HG03558 (cell line): ENCODE measurements around the gene CSAD.
"Not testable (repeated sequence)": the region's sequence is repeated elsewhere in the genome, so short reads cannot be mapped to it uniquely, and the experiment has no call there.

ENCODE experiments used
- ATAC-seq: cut with Tn5 transposase; IDR thresholded peaks from one replicate; pipeline ENCODE4 v1.9.1; 2021; ENCODE audit warnings: moderate number of reproducible peaks; ENCODE audit not compliant: unreplicated experiment; ENCODE audit errors: extremely low read depth

CSAD gene

GRCh38 chr12:53184828-53185227 lies 4.1 kb upstream of the CSAD start:
- no peak for ATAC-seq

- no peak for ATAC-seq
Observed at GRCh38 chr12:53182903-53183302, 2.2 kb upstream of the CSAD start.

DNA sequence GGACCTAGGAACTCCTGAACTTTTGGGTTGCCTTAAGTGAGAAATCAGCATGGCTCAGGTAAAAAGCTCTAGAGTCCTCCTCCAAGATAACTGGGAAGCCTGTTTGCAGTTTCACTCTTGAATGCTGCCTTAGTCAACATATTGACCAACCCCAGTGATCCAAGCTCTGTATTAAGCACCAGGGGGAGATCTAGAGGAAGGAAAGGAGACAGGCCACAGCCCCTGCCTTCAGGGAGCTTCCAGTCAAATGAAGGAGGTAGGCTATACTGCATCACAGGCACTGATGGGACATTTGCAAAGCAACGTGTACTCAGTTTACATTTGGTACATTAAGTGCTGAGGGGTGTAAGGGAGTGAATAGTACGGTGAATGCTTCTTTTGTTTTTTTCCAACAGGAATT lies 1.2 kb upstream of the CSAD start:
- ATAC-seq = no peak

- ATAC-seq = peak; percentile 23
Observed at GRCh38 chr12:53180931-53181645, 363 bp upstream of the CSAD start.

DNA sequence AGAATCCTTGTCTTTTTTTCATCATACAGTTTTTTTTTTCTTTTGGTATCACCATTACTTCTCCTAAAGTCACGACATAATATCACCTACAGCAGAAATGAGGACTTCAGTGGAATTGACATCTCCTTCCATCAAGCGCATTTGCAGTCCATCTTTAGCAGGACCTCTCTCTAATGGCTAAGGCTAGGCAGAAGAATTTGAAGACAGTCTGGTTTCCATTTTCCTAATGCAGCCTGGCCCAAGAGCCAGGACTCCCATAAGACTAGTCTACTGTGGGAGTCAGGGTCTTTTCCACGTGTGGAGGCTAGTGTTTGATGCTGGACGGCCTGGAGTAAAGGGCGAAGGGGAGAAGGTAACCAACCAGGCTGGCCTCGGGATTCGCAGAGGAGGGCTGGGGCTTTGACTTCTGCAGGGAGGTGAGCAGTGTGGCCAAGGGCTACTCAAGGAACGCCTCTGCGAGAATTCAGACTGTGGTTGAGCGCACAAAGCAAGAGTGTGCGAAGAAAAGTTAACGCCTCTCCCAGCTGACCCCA lies 972 bp downstream of the CSAD start:
- peak; percentile 5 for ATAC-seq

GRCh38 chr12:53178803-53179202 lies 1.9 kb downstream of the CSAD start:
- not testable (repeated sequence) for ATAC-seq

DNA sequence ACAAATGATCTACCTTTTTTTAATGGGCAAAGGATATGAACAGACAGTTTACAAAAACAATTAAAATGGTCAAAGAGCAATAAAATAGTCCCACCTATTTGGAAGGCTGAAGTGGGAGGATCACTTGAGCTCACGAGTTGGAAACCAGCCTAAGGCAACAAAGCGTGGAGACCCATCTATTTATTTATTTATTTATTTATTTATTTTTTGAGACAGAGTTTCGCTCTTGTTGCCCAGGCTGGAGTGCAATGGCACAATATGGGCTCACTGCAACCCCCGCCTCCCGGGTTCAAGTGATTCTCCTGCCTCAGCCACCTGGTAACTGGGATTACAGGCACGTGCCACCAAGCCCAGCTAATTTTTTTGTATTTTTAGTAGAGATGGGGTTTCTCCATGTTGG lies 3.3 kb downstream of the CSAD start:
- not testable (repeated sequence) for ATAC-seq

DNA sequence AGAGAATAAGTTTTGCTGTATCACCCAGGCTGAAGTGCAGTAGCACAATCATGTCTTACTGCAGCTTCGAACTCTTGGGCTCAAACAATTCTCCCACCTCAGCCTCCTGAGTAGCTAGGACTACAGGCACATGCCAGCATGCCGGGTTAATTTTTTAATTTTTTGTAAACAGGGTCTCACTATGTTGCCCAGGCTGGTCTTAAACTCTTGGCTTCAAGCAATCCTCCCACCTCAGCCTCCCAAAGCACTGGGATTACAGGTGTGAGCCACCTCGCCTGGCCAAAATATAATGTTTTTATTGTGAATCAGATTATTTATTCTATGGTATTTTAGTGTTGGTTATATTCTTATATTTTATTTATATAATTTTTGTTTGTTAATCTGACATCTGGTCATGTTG lies 4.0 kb downstream of the CSAD start:
- ATAC-seq = no peak

DNA sequence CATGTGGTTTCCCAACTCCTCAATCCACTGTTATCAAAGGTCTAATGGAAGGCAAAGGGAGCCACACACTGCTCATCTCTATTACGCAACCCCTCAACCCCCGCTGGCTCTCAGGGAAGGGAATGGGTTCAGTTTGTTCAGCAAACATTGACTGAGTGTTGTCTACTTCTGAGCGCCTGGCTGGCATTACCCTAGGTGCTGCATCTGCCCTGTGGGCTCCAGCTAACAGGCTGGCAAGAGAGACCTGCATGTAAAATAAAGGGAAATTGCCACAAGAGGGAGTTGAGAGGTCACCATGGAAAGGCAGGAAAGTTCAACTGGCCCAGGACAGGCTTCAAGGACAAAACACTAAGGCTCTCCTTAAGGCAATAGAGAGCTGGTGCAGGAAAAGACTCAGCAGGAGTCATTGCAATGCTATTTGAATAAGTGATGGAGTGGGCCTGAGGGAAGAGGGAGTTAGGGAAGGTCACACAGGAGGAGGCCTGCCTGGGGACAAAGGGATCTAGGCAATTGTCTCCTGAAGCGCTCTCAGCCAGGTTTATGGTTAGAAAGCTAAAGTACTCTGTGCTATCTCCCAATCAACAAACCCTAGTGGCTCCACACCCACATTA lies 5.7 kb downstream of the CSAD start:
- no peak for ATAC-seq

GRCh38 chr12:53173085-53173715 lies 7.5 kb downstream of the CSAD start:
- no peak for ATAC-seq

DNA sequence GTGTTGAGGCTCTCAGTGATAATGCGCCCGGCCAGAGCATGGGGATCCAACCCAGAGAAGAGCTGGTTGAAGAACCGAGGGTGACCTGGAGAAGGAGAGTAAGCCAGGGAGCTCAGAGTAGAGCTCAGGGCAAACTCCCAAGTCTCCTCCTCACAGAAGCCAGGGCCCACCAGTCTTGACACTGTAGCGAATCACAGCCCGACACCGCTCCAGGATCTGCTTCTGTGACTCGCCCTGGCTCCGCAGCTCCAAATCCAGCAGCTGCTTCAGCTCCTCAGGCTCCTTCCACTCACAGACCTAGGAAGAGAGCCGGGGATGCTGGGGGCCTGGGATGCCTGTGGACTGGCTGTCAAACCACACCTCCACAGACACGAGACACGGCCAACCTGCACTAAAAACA lies 8.4 kb downstream of the CSAD start:
- ATAC-seq = no peak

DNA sequence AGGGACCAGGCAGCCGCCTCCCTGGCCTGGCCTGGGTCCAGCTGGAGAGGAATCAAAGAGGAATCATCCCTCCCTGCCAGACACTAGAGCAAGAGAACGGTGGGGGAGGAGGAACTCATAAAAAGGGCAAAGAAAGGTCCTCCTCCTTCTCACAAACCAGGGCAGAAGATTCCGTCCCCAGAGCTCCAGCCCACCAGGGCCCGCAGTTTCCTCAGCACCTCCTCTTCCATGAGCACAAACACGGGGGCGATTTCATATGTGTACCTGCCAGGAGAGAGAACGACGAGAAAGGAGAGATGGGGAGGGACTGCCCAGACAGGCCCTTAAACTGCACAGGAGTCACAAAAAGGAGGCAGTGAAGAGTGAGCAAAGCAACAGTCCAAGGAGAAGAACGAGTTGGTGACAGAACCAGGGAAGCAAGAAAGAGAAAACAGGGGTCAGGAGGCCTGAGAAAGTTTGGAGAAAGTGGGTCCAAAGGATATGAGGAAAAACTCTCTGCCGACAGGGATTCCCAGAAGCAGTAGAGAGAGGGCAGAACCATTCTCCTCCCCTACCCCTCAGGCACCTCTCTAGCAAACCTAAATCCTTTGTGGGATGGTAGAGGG lies 8.9 kb downstream of the CSAD start:
- ATAC-seq = no peak

GRCh38 chr12:53170876-53171724 lies 9.6 kb downstream of the CSAD start:
- no peak for ATAC-seq

GRCh38 chr12:53170215-53170614 lies 10.5 kb downstream of the CSAD start:
- no peak for ATAC-seq

DNA sequence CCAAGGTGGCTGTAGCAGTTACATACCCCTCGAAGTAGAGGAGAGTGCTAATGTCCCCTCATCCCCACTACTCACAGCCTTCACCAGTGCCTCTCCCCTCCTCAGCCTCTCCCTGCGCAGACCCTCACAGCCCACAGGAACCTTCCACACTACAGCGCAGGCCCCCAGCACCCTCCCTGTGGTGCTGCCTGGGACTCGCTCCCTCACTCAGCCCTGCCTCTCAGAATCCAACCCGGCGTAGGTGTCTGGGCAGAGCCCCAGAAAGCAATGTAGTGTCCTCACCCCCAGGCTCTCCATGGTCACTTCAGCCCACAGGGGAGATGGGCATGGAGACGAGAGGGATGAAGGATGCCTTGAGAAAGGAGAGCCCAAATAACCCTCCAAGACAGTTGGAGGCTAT lies 11.1 kb downstream of the CSAD start:
- ATAC-seq = no peak

GRCh38 chr12:53166837-53167236 lies 13.9 kb downstream of the CSAD start:
- no peak for ATAC-seq

GRCh38 chr12:53163008-53163407 lies 17.7 kb downstream of the CSAD start:
- ATAC-seq = not testable (repeated sequence)

DNA sequence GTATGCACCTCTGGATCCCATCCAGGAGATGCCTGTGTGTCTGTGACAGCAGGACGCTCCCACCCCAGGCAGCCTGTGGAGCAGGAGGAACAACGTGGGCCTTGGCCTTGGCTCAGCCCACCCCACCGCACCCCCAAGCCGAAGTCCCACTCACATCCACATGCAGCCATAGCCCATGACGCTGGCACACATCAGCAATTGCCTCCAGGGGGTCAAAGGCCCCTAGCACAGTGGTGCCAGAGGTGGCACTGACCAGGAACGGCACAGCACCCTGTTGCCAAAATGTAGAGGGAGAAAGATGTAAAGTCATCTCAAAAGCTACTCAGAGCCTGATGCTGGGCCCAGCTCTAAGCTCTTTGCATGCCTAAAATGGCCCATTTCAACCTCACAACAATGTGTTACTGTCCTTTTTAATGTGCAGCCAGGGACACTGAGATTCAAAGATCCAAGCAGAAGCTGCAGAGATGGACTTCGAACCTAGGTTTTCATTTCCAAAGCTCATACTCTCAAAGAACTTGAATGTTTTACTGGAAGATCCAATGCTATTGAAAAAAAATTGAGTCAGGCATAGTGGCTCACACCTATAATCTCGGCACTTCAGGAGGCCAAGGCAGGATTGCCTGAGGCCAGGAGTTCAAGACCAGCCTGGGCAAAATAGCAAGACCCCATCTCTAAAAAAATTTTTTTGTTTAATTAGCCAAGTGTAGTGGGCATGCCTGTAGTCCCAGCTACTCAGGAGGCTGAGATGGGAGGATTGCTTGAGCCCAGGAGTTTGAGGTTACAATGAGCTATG lies 19.4 kb downstream of the CSAD start:
- ATAC-seq = no peak

GRCh38 chr12:53160673-53161072 lies 20.1 kb downstream of the CSAD start:
- no peak for ATAC-seq
